HG02973 (cell line): ENCODE data around the gene NEGR1.

Source experiments
- ATAC-seq: cut with Tn5 transposase; IDR thresholded peaks from one replicate; pipeline ENCODE4 v1.9.1; 2021; ENCODE audit warnings: moderate library complexity; ENCODE audit not compliant: unreplicated experiment

NEGR1 gene

GRCh38 chr1:71647513-71648300, 634.6 kb downstream of the NEGR1 start:
- ATAC-seq = no peak

- no peak for ATAC-seq
Measured at GRCh38 chr1:71645015-71645414, 637.3 kb downstream of the NEGR1 start.

- no peak for ATAC-seq
Measured at GRCh38 chr1:71641903-71642302, 640.4 kb downstream of the NEGR1 start.

GRCh38 chr1:71640998-71641397, 641.3 kb downstream of the NEGR1 start:
- ATAC-seq = no peak

GRCh38 chr1:71640116-71640515, 642.2 kb downstream of the NEGR1 start:
- no peak for ATAC-seq

- ATAC-seq = no peak
Measured at GRCh38 chr1:71638081-71638766, 644.1 kb downstream of the NEGR1 start.

- no peak for ATAC-seq
Measured at GRCh38 chr1:71635568-71635967, 646.8 kb downstream of the NEGR1 start.

GRCh38 chr1:71634159-71634558, 648.2 kb downstream of the NEGR1 start:
- ATAC-seq = no peak

- ATAC-seq = no peak
Measured at GRCh38 chr1:71630073-71630472, 652.3 kb downstream of the NEGR1 start.

GRCh38 chr1:71625004-71625403, 657.3 kb downstream of the NEGR1 start:
- no peak for ATAC-seq

- no peak for ATAC-seq
Measured at GRCh38 chr1:71623888-71624287, 658.5 kb downstream of the NEGR1 start.

- no peak for ATAC-seq
Measured at GRCh38 chr1:71621785-71622184, 660.6 kb downstream of the NEGR1 start.

GRCh38 chr1:71618766-71619530, 663.4 kb downstream of the NEGR1 start:
- ATAC-seq = no peak

GRCh38 chr1:71618191-71618590, 664.1 kb downstream of the NEGR1 start:
- ATAC-seq = no peak

GRCh38 chr1:71610476-71610875, 671.9 kb downstream of the NEGR1 start:
- ATAC-seq = no peak

- ATAC-seq = no peak
Measured at GRCh38 chr1:71603044-71603776, 679.1 kb downstream of the NEGR1 start.

- no peak for ATAC-seq
Measured at GRCh38 chr1:71600023-71600422, 682.3 kb downstream of the NEGR1 start.

GRCh38 chr1:71599306-71599705, 683.0 kb downstream of the NEGR1 start:
- ATAC-seq = no peak

GRCh38 chr1:71593523-71593922, 688.8 kb downstream of the NEGR1 start:
- no peak for ATAC-seq

GRCh38 chr1:71592646-71593274, 689.6 kb downstream of the NEGR1 start:
- ATAC-seq = no peak

- ATAC-seq = no peak
Measured at GRCh38 chr1:71589005-71589404, 693.3 kb downstream of the NEGR1 start.
